Omental fat pad (tissue), 4 donors: ENCODE measurements around the gene PITPNM3. TPM values are rescaled to one million over a fixed set of nuclear protein-coding genes. Genes with fewer than 3 reads are reported as not detected.

ENCODE experiments used
- ATAC-seq: fragments of 150-250 bp; one replicate; pipeline ENCODE4 v1.9.1; 2016; ENCODE audit warnings: mild to moderate bottlenecking, moderate library complexity; ENCODE audit not compliant: low FRiP score
- DNase-seq: peaks from one replicate; pipeline ENCODE4 v3.0.0-alpha.2; 2019; ENCODE audit warnings: low spot score
- total RNA-seq, 4 donors: library from RNA; depleted of rRNA; stranded (reverse); fragments of >200 nt; gene quantifications; one replicate each; pipeline ENCODE4 v1.1.0, GENCODE V29; 2016
- TF ChIP-seq, protein P1 (sequence below), 3 donors: fragments of 450-650 bp; IDR thresholded peaks; one replicate each; pipeline ENCODE4 v1.5.1; 2016 to 2017; ENCODE audit warnings: antibody characterized with exemption in 3 of 3, mild to moderate bottlenecking in 3 of 3, moderate library complexity in 2 of 3

PITPNM3 gene
- total RNA-seq, 4 donors from 2014 or later, result 0.82 to 3.5 (median 2.5) TPM

DNA sequence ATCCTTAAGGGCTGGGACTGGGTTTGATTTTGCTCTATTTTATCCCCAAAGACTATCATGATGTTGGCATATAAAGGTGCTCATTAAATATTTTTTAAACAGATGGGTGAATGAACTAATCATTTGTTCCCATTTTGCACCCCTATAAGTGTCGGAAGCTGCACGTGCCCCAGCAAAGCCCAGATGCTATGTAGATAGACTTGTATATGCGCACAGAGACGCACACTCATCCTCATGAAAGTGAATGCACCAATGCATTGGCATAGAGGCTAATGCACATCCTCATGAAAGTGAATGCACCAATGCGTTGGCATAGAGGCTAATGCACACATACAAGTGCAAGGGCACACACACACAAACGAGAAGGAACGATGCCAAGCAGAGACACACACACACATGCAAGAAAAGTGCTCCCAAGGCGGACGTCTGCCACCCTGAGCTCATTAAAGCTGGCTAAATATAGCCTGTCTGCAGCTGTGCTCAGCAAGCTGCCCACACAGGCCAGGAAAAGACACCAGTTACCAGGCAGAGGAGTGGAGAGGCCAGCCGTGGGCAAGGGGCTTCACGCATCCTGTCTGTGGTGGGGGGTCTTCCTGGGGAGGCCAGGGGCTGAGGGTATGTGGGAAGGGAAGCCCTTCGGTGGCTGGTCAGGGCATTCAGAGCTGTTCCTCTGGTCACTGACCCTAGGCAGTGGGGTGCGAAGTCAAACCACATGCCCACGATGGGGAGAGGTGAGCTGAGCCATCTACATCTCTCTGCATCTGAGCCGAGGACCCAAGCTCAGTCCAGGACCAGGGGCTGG is 59.5 kb downstream of the PITPNM3 start:
- ATAC-seq (no peak), DNase-seq (no peak)
- TF ChIP-seq, protein P1, sequence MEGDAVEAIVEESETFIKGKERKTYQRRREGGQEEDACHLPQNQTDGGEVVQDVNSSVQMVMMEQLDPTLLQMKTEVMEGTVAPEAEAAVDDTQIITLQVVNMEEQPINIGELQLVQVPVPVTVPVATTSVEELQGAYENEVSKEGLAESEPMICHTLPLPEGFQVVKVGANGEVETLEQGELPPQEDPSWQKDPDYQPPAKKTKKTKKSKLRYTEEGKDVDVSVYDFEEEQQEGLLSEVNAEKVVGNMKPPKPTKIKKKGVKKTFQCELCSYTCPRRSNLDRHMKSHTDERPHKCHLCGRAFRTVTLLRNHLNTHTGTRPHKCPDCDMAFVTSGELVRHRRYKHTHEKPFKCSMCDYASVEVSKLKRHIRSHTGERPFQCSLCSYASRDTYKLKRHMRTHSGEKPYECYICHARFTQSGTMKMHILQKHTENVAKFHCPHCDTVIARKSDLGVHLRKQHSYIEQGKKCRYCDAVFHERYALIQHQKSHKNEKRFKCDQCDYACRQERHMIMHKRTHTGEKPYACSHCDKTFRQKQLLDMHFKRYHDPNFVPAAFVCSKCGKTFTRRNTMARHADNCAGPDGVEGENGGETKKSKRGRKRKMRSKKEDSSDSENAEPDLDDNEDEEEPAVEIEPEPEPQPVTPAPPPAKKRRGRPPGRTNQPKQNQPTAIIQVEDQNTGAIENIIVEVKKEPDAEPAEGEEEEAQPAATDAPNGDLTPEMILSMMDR (IDR thresholded peaks at IDR 0.05), result no peak

DNA sequence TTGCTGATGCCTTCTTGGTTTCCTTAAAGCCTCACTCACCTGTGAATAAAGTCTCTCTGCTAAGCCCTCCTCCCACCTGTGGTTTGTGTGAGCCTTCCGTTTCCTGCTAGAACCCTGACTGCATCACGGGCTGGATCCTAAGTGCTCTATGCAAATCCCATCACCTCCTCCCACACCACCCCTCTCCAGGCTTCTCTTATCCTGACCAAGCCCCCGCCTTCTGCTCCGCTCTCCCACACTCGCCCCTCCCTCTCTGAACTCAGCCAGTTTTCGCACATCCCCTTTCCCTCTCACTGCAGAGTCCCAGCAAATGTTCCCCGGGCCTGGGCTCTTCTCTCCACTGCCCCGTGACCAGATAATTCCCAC is 60.3 kb downstream of the PITPNM3 start:
- TF ChIP-seq, protein P1 (IDR thresholded peaks at IDR 0.05), result no peak
- ATAC-seq, result peak; percentile 52
- no peak for DNase-seq

DNA sequence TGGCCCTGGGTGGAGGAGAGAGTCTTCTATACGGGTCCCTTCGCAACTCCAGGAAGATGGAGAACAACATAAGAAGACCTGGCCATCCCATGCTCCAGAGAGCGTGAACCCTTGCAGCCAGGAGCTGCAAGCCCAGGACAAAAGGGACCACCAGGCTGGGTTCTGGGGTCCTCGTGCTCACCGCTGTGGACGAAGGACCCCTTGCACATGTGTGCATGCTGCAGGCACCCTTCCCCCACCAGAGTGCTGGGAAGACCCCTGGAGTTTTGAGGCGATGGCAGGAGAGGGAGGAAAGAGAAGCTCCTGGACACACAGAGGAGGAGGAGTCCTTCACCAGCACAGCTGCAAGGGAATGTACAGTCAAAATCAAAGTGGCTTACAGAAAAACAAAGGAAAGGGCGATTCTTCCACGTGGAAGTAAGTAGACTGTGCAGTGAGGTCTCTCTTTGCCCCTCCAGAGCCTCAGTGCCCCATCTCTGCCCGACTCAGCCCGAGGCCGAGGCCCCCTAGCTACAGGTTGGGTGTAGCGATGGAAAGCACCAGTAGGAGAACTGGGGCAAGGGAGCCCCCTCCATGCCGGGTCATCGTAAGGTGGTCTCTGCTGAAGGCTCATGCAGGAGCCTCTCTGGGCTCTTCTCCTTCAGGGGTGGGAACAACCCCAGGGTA is 60.8 kb downstream of the PITPNM3 start:
- DNase-seq, result no peak
- TF ChIP-seq, protein P1 (IDR thresholded peaks at IDR 0.05), result no peak
- no peak for ATAC-seq

DNA sequence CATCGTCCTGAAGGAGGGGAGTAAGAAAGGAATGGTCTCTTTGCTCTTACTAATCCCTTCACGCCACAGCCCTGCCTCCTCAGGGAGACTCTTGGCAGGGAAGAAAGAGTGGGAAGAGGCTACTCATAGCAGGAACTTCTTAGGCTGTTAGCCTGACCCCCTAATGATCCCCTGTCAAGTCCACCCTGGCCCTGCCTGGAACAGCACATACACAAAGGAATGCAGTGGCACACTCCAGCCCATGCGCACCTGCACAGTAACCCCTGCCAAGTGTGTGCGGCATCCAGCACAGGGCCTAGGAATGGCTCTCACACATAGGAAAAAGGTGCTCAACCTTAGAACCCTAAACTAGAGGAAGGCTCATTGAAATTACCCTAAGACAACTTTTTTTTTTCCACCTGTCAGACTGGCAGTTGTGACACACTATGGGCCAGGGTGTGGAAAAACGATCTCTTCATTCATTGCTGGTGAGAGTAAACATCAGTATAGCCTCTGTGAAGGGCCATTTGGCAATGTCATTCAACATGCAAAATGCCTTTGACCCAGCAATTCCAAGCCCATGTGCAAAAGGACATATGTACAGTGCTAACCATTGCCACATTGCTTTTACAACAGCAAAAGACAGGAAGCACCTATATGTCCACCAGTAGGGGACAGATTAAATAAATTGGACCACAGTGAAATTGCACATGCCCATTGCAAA is 62.0 kb downstream of the PITPNM3 start:
- TF ChIP-seq, protein P1 (IDR thresholded peaks at IDR 0.05), result no peak
- ATAC-seq (peak; percentile 56), DNase-seq (no peak)

DNA sequence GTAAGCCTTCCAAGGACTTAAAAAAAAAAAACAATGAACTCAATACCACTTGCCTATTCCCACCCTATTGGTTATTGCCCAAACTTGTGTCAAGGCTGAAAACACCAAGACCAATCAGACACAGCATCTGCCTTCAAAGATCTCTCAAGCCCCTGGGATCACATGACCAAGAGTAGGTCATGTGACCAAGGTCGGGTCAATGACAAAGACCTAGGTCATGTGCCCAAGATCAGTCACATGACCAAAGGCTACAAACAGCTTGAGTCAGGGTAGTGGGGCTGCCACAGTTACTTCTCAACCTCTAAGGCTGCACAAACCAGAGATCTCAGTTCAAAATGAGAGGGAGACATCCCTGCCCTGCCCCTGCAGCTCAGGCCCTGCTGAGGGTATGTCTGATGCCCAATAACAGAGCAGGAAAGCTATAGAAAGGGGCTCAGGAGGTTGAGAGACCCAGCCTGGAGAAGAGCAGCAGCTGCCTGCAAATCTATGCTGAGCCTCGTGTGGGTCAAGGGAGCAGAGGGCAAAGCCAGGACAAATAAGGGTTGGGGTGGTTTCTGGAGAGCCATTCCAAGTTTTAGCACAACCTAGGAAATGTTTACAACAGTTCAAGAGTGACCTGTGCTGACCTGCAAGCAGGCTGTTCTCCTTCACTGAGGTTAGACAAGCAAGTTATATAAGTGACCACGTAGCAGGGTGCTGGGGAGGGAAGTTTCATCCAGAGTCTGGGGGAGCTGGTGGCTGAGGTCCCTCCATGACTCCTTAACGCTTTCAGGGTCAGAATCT is 63.3 kb downstream of the PITPNM3 start:
- DNase-seq, result no peak
- ATAC-seq, result no peak
- TF ChIP-seq, protein P1 (IDR thresholded peaks at IDR 0.05), result no peak

DNA sequence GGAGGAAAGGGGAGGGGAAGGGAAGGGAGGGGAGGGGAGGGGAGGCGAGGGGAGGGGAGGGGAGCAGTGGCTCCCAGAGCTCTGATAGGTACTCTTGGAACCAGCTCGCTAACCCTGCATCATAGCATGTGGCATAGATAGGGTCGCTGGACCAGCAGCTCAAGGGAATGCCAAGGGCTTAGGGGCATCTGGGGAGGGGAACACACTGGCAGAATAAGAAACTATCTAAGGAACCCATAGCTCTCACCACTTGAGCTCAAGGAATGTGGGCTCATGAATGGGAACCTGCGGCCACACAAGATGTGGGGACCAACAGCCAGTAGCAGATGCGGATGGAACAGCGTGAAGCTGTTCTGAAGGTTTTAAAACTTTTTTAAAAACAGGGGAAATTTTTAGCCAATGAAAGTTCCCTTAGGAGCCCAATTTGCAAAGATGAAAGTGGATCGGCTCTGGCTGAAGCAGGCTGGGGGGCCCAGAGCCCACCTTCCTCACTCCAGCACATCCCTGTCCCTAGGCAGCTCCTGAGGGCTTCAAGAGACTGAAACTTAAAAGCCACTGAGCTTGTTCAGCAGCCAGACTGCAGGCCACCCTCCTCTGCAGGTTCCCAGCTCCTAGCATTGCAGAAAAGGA is 65.2 kb downstream of the PITPNM3 start:
- TF ChIP-seq, protein P1 (IDR thresholded peaks at IDR 0.05), result no peak
- no peak for DNase-seq

More for the DNA sequence above, 65.2 kb downstream of the PITPNM3 start:
- no peak for ATAC-seq
